Esophagus muscularis mucosa (tissue), 3 donors: ENCODE results near the gene SLC4A1.

Experiments used
- CTCF ChIP-seq, 3 experiments: fragments of 200-600 bp in 2 of 3; fragments of 450-650 bp in 1 of 3; sonication (generic) in 2 of 3; IDR thresholded peaks; one replicate each; pipeline ENCODE4 v1.5.1; 2017 to 2019; ENCODE audit warnings: antibody characterized with exemption in 3 of 3, mild to moderate bottlenecking in 2 of 3, moderate library complexity in 1 of 3
- POLR2A ChIP-seq: fragments of 450-650 bp; IDR thresholded peaks from one replicate; pipeline ENCODE4 v1.6.1; 2017; ENCODE audit warnings: antibody characterized with exemption, moderate library complexity, mild to moderate bottlenecking, low read depth
- POLR2AphosphoS5 ChIP-seq, 2 donors: sonication (generic); formaldehyde crosslinking; IDR thresholded peaks; one replicate each; pipeline ENCODE4 v1.6.1; 2017; ENCODE audit warnings: antibody characterized with exemption in 2 of 2

GRCh38 chr17:44229090-44229489, 38.8 kb downstream of the SLC4A1 start:
- TF ChIP-seq CTCF (IDR thresholded peaks at IDR 0.05): no peak
- no peak for TF ChIP-seq POLR2A
- no peak for TF ChIP-seq POLR2AphosphoS5 (IDR thresholded peaks at IDR 0.05)
